Measurements from ENCODE around the gene KRT77.

Gene KRT77

DNA sequence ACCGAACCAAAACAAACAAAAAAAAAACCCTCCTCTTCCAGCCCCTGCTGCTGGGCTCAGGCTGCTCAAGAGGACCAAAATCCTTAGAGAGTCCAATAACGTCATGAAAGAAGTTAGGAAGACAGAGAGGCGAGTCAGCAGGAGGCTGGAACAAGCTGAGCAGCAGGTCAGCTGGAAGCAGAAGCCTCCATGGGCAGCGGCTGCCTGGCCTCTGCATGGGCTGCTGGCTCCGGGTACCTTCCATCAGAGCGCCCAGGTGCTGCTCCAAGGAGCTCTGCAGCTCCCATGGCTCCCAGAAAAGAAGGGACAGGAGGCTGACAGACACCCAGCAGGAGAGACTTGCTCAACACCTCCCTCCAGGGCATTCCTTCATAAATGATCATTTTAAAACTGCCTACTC is 48.1 kb downstream of the KRT77 start:
- H3K4me1 ChIP-seq (ENCODE audit: control extremely low read depth in 1 of 4, control insufficient read depth in 4 of 4, insufficient read depth in 4 of 4, low read length in 3 of 4), result peaks cover 0 to 4% (median 1%) of the 10 kb centered on the region in 4 experiments
- ChIA-PET POLR2A (no interaction called here), CTCF (no interaction called here)
- H3K9me3 ChIP-seq (ENCODE audit: control extremely low read depth in 1 of 5, control insufficient read depth in 4 of 5, insufficient read depth in 2 of 5, low read depth in 1 of 5, low read length in 4 of 5), result no peaks in the 10 kb centered on the region
- no peak for DNase-seq
- peaks cover 0 to 5% (median 0%) of the 10 kb centered on the region in 5 experiments for H3K27me3 ChIP-seq (replicated peaks in 2 of 5; ENCODE audit: control insufficient read depth in 4 of 5, insufficient read depth in 5 of 5, low read length in 4 of 5)
- no peak overlapping the region for H3K27ac ChIP-seq (ENCODE audit: insufficient read depth in 1 of 2, low read depth in 1 of 2, low read length in 2 of 2, poor library complexity in 1 of 2, severe bottlenecking in 2 of 2)
- no peak overlapping the region for H3K4me3 ChIP-seq (ENCODE audit: control insufficient read depth in 1 of 7, extremely low read depth in 1 of 7, insufficient read depth in 4 of 7, low read depth in 2 of 7, low read length in 6 of 7)
- H3K36me3 ChIP-seq (ENCODE audit: control insufficient read depth in 4 of 4, insufficient read depth in 4 of 4, low read length in 3 of 4), result no peaks in the 10 kb centered on the region
- 98% methylated on average over 5 of the region's 6 CpGs for whole genome bisulfite sequencing (ENCODE audit: insufficient coverage)

DNA sequence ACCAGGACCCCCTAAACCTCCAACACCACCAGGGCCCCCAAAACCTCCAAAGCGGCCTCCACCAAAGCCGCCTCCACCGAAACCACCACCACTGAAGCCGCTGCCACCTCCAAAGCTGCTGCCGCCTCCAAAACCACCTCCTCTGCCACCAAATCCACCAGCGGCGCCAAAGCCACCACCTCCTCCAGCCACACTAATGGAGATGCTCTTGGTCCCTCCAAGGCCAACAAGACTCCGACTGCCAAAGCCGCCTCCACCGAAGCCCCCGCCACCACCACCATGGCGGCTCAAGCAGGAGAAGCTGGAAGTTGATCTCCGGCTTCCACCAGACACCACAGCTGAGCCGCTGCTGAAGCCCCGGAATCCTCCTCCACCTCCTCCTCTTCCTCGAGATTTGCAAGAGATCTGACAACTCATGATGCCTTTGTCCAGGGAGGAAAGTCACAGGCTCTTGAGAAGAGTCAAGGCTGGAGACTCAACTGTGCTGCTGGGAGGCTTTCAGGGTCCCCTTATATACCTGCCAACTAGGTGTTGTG is 51.5 kb downstream of the KRT77 start, which contains the start of gene KRT2:
TSS of gene KRT2 (minus strand) at position 486 of the 536 bp plus-strand sequence. CDS start at position 417, 69 bp downstream.
- peaks cover 0 to 1% (median 0%) of the 10 kb centered on the region in 5 experiments for H3K27me3 ChIP-seq (replicated peaks in 2 of 5; ENCODE audit: control insufficient read depth in 4 of 5, insufficient read depth in 5 of 5, low read length in 4 of 5)
- peaks cover 0 to 5% (median under 1%) of the 10 kb centered on the region in 4 experiments for H3K4me1 ChIP-seq (ENCODE audit: control extremely low read depth in 1 of 4, control insufficient read depth in 4 of 4, insufficient read depth in 4 of 4, low read length in 3 of 4)
- CTCF ChIA-PET, result no interaction called here
- POLR2A ChIA-PET, result interaction anchor here (0.6 kb wide), 1 partner anchor 200 kb away, joined by 4 read pairs; no protein-coding TSS in a partner anchor
- no peaks in the 10 kb centered on the region for H3K36me3 ChIP-seq (ENCODE audit: control insufficient read depth in 4 of 4, insufficient read depth in 4 of 4, low read length in 3 of 4)
- H3K4me3 ChIP-seq (ENCODE audit: control insufficient read depth in 1 of 7, extremely low read depth in 1 of 7, insufficient read depth in 4 of 7, low read depth in 2 of 7, low read length in 6 of 7), result no peak within 1 kb of the TSS
- no peak within 1 kb of the TSS for H3K27ac ChIP-seq (ENCODE audit: insufficient read depth in 1 of 2, low read depth in 1 of 2, low read length in 2 of 2, poor library complexity in 1 of 2, severe bottlenecking in 2 of 2)
- no peaks in the 10 kb centered on the region for H3K9me3 ChIP-seq (ENCODE audit: control extremely low read depth in 1 of 5, control insufficient read depth in 4 of 5, insufficient read depth in 2 of 5, low read depth in 1 of 5, low read length in 4 of 5)
- no peak for DNase-seq
- WGBS (ENCODE audit: insufficient coverage), result 96% methylated on average over 15 of the region's 16 CpGs

DNA sequence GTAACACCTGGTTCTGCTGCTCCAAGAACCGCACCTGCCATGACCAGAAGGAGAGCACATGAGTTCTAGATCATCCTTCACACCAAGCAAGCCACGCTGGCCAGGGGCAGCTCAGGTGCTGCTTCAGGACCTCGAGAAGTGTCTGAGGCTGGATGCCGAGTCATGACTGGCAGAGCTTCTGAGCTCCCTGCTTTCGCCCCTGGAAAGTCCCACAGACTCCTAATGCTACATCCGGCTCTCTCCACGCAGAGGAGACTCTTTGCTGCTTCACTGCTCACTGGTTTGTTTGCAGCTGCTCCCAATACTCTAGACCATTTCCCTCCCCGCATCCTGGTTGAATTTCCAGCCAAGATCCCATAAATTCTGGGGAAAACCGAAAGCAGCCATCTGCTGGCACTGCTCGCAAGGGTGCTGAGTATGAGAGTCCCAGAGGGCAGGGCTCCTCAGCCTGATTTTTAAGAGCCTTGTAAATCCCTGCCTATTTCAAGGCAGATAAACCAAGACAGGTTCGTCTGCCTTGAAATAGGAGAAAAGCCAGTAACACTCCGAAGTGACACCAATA is 52.7 kb downstream of the KRT77 start:
- DNase-seq, result no peak
- no peaks in the 10 kb centered on the region for H3K9me3 ChIP-seq (ENCODE audit: control extremely low read depth in 1 of 5, control insufficient read depth in 4 of 5, insufficient read depth in 2 of 5, low read depth in 1 of 5, low read length in 4 of 5)
- no peaks in the 10 kb centered on the region for H3K36me3 ChIP-seq (ENCODE audit: control insufficient read depth in 4 of 4, insufficient read depth in 4 of 4, low read length in 3 of 4)
- H3K27me3 ChIP-seq (replicated peaks in 2 of 5; ENCODE audit: control insufficient read depth in 4 of 5, insufficient read depth in 5 of 5, low read length in 4 of 5), result no peaks in the 10 kb centered on the region
- H3K4me3 ChIP-seq (ENCODE audit: control insufficient read depth in 1 of 7, extremely low read depth in 1 of 7, insufficient read depth in 4 of 7, low read depth in 2 of 7, low read length in 6 of 7), result no peak overlapping the region
- WGBS (ENCODE audit: insufficient coverage), result 84% methylated on average over 11 of the region's 12 CpGs
- POLR2A ChIA-PET, result no interaction called here
- CTCF ChIA-PET, result interaction anchor here (0.7 kb wide), 1 partner anchor 228 kb away, joined by 3 read pairs; no protein-coding TSS in a partner anchor
- no peak overlapping the region for H3K27ac ChIP-seq (ENCODE audit: insufficient read depth in 1 of 2, low read depth in 1 of 2, low read length in 2 of 2, poor library complexity in 1 of 2, severe bottlenecking in 2 of 2)
- H3K4me1 ChIP-seq (ENCODE audit: control extremely low read depth in 1 of 4, control insufficient read depth in 4 of 4, insufficient read depth in 4 of 4, low read length in 3 of 4), result peaks cover 3 to 9% (median 8%) of the 10 kb centered on the region in 4 experiments

DNA sequence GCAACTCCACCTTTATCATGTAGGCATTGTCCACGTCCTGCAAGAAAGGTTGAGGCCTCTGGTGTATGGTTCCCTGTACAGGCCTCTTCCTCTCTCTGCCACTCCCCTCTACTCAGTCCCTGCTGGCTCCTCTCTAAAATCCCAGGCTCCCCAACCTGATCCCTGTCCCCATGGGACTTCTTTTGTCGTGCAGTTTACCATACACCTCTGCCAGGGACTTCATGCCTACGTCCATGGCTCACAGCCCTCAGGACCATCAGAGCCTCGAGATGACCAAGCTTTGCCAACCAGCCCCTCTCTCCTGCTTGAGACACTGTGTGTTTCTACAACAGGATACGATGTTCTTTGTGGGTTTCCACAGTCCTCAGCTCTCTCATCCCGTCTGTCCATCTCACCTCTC is 54.3 kb downstream of the KRT77 start:
- POLR2A ChIA-PET, result no interaction called here
- 93% methylated on average over 6 of the region's 6 CpGs for WGBS (ENCODE audit: insufficient coverage)
- peaks cover 3 to 17% (median 16%) of the 10 kb centered on the region in 4 experiments for H3K4me1 ChIP-seq (ENCODE audit: control extremely low read depth in 1 of 4, control insufficient read depth in 4 of 4, insufficient read depth in 4 of 4, low read length in 3 of 4)

DNA sequence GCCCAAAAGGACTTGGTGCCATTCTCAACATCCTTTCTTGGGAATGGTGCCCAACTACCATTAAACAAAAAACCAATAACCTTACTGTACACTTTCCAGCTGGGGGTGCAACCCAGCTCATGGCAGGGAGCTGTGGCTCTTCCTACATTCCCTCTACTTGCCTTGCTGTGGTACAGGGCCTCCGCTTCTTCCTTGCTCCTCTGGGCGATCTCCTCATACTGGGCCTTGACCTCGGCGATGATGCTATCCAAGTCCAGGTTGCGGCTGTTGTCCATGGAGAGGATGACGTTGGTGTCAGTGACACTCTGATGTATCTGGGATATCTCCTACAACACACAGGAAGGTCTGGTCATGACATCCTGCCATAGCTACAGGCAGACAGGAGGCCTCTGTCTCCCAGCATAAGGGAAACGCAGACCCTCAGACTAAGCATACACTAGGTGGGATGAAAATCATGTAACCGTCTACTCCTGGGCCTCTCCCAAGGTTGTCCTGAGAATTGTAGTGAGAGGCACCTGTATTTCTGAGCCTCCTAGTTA is 55.2 kb downstream of the KRT77 start:
- DNase-seq, result no peak
- no peaks in the 10 kb centered on the region for H3K36me3 ChIP-seq (ENCODE audit: control insufficient read depth in 4 of 4, insufficient read depth in 4 of 4, low read length in 3 of 4)
- WGBS (ENCODE audit: insufficient coverage), result 97% methylated on average over 8 of the region's 8 CpGs
- no peak overlapping the region for H3K4me3 ChIP-seq (ENCODE audit: control insufficient read depth in 1 of 7, extremely low read depth in 1 of 7, insufficient read depth in 4 of 7, low read depth in 2 of 7, low read length in 6 of 7)
- peaks cover 3 to 17% (median 16%) of the 10 kb centered on the region in 4 experiments for H3K4me1 ChIP-seq (ENCODE audit: control extremely low read depth in 1 of 4, control insufficient read depth in 4 of 4, insufficient read depth in 4 of 4, low read length in 3 of 4)
- POLR2A ChIA-PET, result no interaction called here
- no peaks in the 10 kb centered on the region for H3K9me3 ChIP-seq (ENCODE audit: control extremely low read depth in 1 of 5, control insufficient read depth in 4 of 5, insufficient read depth in 2 of 5, low read depth in 1 of 5, low read length in 4 of 5)
- CTCF ChIA-PET, result interaction anchor here (0.7 to 1.2 kb wide), 3 partner anchors 12 to 38 kb away, joined by 3 read pairs; no protein-coding TSS in a partner anchor
- H3K27me3 ChIP-seq (replicated peaks in 2 of 5; ENCODE audit: control insufficient read depth in 4 of 5, insufficient read depth in 5 of 5, low read length in 4 of 5), result no peaks in the 10 kb centered on the region
- no peak overlapping the region for H3K27ac ChIP-seq (ENCODE audit: insufficient read depth in 1 of 2, low read depth in 1 of 2, low read length in 2 of 2, poor library complexity in 1 of 2, severe bottlenecking in 2 of 2)

More for the DNA sequence above, 54.3 kb downstream of the KRT77 start:
- no peak for DNase-seq
- H3K27me3 ChIP-seq (replicated peaks in 2 of 5; ENCODE audit: control insufficient read depth in 4 of 5, insufficient read depth in 5 of 5, low read length in 4 of 5), result no peaks in the 10 kb centered on the region
- no peaks in the 10 kb centered on the region for H3K9me3 ChIP-seq (ENCODE audit: control extremely low read depth in 1 of 5, control insufficient read depth in 4 of 5, insufficient read depth in 2 of 5, low read depth in 1 of 5, low read length in 4 of 5)
- H3K4me3 ChIP-seq (ENCODE audit: control insufficient read depth in 1 of 7, extremely low read depth in 1 of 7, insufficient read depth in 4 of 7, low read depth in 2 of 7, low read length in 6 of 7), result no peak overlapping the region
- CTCF ChIA-PET, result interaction anchor here (1.2 kb wide), 1 partner anchor 39 kb away, joined by 3 read pairs; no protein-coding TSS in a partner anchor
- H3K36me3 ChIP-seq (ENCODE audit: control insufficient read depth in 4 of 4, insufficient read depth in 4 of 4, low read length in 3 of 4), result no peaks in the 10 kb centered on the region
- no peak overlapping the region for H3K27ac ChIP-seq (ENCODE audit: insufficient read depth in 1 of 2, low read depth in 1 of 2, low read length in 2 of 2, poor library complexity in 1 of 2, severe bottlenecking in 2 of 2)

DNA sequence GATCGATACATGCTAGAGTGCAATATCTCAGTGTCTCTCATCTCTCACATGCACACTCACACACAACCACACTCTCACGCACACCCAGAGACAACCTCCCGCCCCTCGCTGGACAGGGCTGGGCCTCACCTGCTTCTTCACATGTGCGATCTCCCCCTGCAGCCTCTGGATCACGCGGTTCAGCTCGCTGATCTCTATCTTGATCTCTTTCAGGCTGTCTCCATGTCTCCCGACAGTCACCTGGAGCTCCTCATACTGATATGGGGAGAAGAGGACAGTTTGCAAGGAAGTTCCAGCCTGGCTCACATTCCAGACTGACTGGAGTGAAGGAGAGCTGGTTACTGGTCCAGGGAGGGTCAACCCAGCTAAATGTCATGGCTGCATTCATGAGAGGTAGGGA is 55.7 kb downstream of the KRT77 start:
- ChIA-PET CTCF (interaction anchor here (0.7 to 1.0 kb wide), 2 partner anchors 12 to 18 kb away, joined by 3 read pairs; no protein-coding TSS in a partner anchor), POLR2A (no interaction called here)

DNA sequence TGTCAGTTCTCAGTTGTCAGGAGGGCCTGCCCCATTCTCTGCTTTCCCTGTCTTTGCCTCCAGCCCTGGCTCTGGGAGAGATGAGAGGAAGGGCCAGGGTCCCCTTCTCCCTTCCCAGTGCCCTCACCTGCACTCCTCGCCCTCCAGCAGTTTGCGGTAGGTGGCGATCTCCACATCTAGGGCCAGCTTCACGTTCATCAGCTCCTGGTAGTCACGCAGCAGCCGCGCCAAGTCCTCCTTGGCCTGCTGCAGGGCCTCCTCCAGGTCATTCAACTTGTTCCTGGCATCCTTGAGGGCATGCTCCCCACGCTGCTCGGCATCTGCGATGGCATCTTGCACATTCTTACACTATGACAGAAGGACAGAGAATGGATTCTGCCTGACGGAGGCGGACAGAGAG is 56.7 kb downstream of the KRT77 start:
- no peaks in the 10 kb centered on the region for H3K9me3 ChIP-seq (ENCODE audit: control extremely low read depth in 1 of 5, control insufficient read depth in 4 of 5, insufficient read depth in 2 of 5, low read depth in 1 of 5, low read length in 4 of 5)
- ChIA-PET POLR2A (no interaction called here), CTCF (no interaction called here)
- DNase-seq, result no peak
- H3K36me3 ChIP-seq (ENCODE audit: control insufficient read depth in 4 of 4, insufficient read depth in 4 of 4, low read length in 3 of 4), result no peaks in the 10 kb centered on the region
- peaks cover 3 to 19% (median 17%) of the 10 kb centered on the region in 4 experiments for H3K4me1 ChIP-seq (ENCODE audit: control extremely low read depth in 1 of 4, control insufficient read depth in 4 of 4, insufficient read depth in 4 of 4, low read length in 3 of 4)
- no peak overlapping the region for H3K4me3 ChIP-seq (ENCODE audit: control insufficient read depth in 1 of 7, extremely low read depth in 1 of 7, insufficient read depth in 4 of 7, low read depth in 2 of 7, low read length in 6 of 7)
- no peaks in the 10 kb centered on the region for H3K27me3 ChIP-seq (replicated peaks in 2 of 5; ENCODE audit: control insufficient read depth in 4 of 5, insufficient read depth in 5 of 5, low read length in 4 of 5)
- 97% methylated on average over 12 of the region's 12 CpGs for WGBS (ENCODE audit: insufficient coverage)
- H3K27ac ChIP-seq (ENCODE audit: insufficient read depth in 1 of 2, low read depth in 1 of 2, low read length in 2 of 2, poor library complexity in 1 of 2, severe bottlenecking in 2 of 2), result no peak overlapping the region

More for the DNA sequence above, 55.7 kb downstream of the KRT77 start:
- WGBS (ENCODE audit: insufficient coverage), result 94% methylated on average over 9 of the region's 9 CpGs
- DNase-seq, result no peak
- Histone ChIP-seq H3K27me3 (replicated peaks in 2 of 5; ENCODE audit: control insufficient read depth in 4 of 5, insufficient read depth in 5 of 5, low read length in 4 of 5) (no peaks in the 10 kb centered on the region), H3K4me1 (ENCODE audit: control extremely low read depth in 1 of 4, control insufficient read depth in 4 of 4, insufficient read depth in 4 of 4, low read length in 3 of 4) (peaks cover 3 to 17% (median 16%) of the 10 kb centered on the region in 4 experiments), H3K9me3 (ENCODE audit: control extremely low read depth in 1 of 5, control insufficient read depth in 4 of 5, insufficient read depth in 2 of 5, low read depth in 1 of 5, low read length in 4 of 5) (no peaks in the 10 kb centered on the region), H3K36me3 (ENCODE audit: control insufficient read depth in 4 of 4, insufficient read depth in 4 of 4, low read length in 3 of 4) (no peaks in the 10 kb centered on the region), H3K27ac (ENCODE audit: insufficient read depth in 1 of 2, low read depth in 1 of 2, low read length in 2 of 2, poor library complexity in 1 of 2, severe bottlenecking in 2 of 2) (no peak overlapping the region), H3K4me3 (ENCODE audit: control insufficient read depth in 1 of 7, extremely low read depth in 1 of 7, insufficient read depth in 4 of 7, low read depth in 2 of 7, low read length in 6 of 7) (no peak overlapping the region)

All from common myeloid progenitor, CD34-positive (primary cell).